ENCODE results near the gene TTI1. TPM values are rescaled to one million over a fixed set of nuclear protein-coding genes. Genes with fewer than 3 reads are reported as not detected.
A peak's percentile ranks its signal among the peaks of the same experiment; 100 is the strongest.

TTI1 gene
- total RNA-seq, 1 experiment from 2014 or later, result 37.4 TPM

DNA sequence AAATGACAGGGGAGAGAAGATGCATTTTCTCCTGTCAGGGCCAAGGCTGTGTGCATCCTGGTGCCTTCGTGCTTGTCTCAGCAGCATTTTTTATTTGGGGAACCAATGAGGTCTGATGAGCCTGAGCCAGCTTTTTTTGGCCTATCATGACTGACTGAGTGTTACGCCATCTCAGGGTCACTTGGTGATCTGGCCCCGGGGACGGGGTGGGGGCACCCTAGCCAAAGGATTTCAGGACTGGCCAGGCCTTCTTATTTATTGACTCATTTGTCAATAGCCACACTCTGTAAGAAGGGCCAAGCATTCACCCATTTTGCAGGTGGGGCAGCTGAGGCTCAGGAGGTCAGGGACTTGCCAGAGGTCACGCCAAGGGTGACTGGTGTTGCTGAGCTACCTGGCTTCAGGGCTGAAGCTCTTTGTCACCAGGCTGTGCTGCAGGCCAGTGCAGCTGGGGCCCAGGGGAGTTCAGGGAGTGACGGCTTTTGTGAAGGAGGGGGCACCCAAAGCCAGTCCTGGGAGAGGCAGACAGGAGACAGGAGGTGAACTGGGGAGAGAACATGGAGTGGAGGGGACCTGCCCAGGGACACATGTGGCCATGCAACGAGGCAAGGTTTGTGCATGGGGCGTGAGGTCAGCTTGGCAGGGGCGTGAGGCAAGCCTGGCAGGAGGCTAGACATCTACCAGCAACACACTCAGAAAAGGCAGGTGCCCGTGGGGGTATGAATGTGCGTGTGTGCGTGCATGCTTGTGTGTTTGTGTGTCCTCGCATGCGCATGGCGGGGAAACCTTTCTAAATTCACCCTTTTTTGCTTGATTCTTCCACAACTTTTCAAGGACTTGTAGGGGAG lies 99.2 kb downstream of the TTI1 start:
- Histone ChIP-seq H2BK12ac (ENCODE audit: insufficient read length, low read depth, low read length) (no peak overlapping the region), H3K4me2 (ENCODE audit: insufficient read depth, insufficient read length, low read length) (no peak overlapping the region)

More for the DNA sequence above, 99.2 kb downstream of the TTI1 start:
- Histone ChIP-seq H4K20me1 (ENCODE audit: control insufficient read depth, insufficient read depth, insufficient read length) (no peaks in the 10 kb centered on the region), H3K9ac (ENCODE audit: extremely low read depth, insufficient read length, low read length) (no peak overlapping the region), H4K8ac (replicated peaks; ENCODE audit: insufficient read length, low read depth, low read length) (no peak overlapping the region), H3K4me1 (ENCODE audit: insufficient read depth, low read length) (peaks cover 2% of the 10 kb centered on the region; the same call in 1 of the 2 replicates), H3K18ac (ENCODE audit: insufficient read length, low read depth, low read length) (no peak overlapping the region), H3K27me3 (ENCODE audit: insufficient read depth, low read length) (no peaks in the 10 kb centered on the region), H2BK15ac (ENCODE audit: low read depth, low read length) (no peak overlapping the region), H2AK5ac (ENCODE audit: insufficient read length, low read length) (no peak overlapping the region), H3K23me2 (ENCODE audit: insufficient read length, low read depth, low read length, poor library complexity, severe bottlenecking) (no peaks in the 10 kb centered on the region), H3K4ac (ENCODE audit: low read depth, low read length) (no peak overlapping the region), H2AFZ (ENCODE audit: low read length) (no peak overlapping the region), H3K14ac (ENCODE audit: insufficient read depth, low read length) (no peak overlapping the region), H3K9me3 (ENCODE audit: control insufficient read depth, low read depth, low read length) (no peaks in the 10 kb centered on the region), H3K56ac (ENCODE audit: insufficient read length, low read depth, low read length) (no peak overlapping the region), H3K27ac (ENCODE audit: insufficient read length, low read depth, low read length) (no peak overlapping the region), H2BK5ac (ENCODE audit: insufficient read length, low read length) (no peak overlapping the region), H3K79me2 (ENCODE audit: insufficient read depth, low read length) (no peaks in the 10 kb centered on the region), H2BK120ac (ENCODE audit: low read depth, low read length, poor library complexity, severe bottlenecking) (no peak overlapping the region), H4K91ac (ENCODE audit: insufficient read length, low read depth, low read length) (no peak overlapping the region), H3K79me1 (ENCODE audit: insufficient read depth, low read depth, low read length, poor library complexity, severe bottlenecking) (no peaks in the 10 kb centered on the region), H4K5ac (ENCODE audit: insufficient read length, low read depth, low read length) (no peak overlapping the region), H3K23ac (ENCODE audit: insufficient read length, low read depth, low read length) (no peak overlapping the region), H3T11ph (ENCODE audit: low read length) (no peak overlapping the region), H2BK20ac (ENCODE audit: low read depth, low read length, poor library complexity, severe bottlenecking) (no peak overlapping the region)
- no peak overlapping the region for H3K4me3 Mint-ChIP-seq
- no peaks in the 10 kb centered on the region for H3K9me3 Mint-ChIP-seq
- H3K4me1 Mint-ChIP-seq, result peaks cover 19 to 55% of the 10 kb centered on the region in 2 experiments
- peaks cover 1% of the 10 kb centered on the region for H3K27me3 Mint-ChIP-seq (ENCODE audit: low read depth)
- peak overlapping the region in 2 of 3 experiments; percentile 18 to 28; a peak in 3 of 7 replicates for H3K27ac Mint-ChIP-seq
- TF ChIP-seq, protein P1, sequence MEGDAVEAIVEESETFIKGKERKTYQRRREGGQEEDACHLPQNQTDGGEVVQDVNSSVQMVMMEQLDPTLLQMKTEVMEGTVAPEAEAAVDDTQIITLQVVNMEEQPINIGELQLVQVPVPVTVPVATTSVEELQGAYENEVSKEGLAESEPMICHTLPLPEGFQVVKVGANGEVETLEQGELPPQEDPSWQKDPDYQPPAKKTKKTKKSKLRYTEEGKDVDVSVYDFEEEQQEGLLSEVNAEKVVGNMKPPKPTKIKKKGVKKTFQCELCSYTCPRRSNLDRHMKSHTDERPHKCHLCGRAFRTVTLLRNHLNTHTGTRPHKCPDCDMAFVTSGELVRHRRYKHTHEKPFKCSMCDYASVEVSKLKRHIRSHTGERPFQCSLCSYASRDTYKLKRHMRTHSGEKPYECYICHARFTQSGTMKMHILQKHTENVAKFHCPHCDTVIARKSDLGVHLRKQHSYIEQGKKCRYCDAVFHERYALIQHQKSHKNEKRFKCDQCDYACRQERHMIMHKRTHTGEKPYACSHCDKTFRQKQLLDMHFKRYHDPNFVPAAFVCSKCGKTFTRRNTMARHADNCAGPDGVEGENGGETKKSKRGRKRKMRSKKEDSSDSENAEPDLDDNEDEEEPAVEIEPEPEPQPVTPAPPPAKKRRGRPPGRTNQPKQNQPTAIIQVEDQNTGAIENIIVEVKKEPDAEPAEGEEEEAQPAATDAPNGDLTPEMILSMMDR (conservative IDR thresholded peaks at IDR 0.05), result no peak
- no peak for DNase-seq
- no peaks in the 10 kb centered on the region for H3K36me3 Mint-ChIP-seq (ENCODE audit: insufficient read depth in 1 of 3, low read depth in 3 of 3)
- WGBS (ENCODE audit: extremely low coverage, insufficient read length, low lambda C conversion rate), result no CpG with 5 or more reads among the region's 15 CpGs

Other genes starting within 250 kb of the TTI1 start
- 2.1 and 2.2 TPM in 2 replicates for gene VSTM2L, start 130.3 kb downstream of the TTI1 start, total RNA-seq (2021)
- 33.4 and 34.3 TPM in 2 replicates for gene RPRD1B, start 290 bp upstream of the TTI1 start, total RNA-seq (2021)
- 1.1 and 1.4 TPM in 2 replicates for gene TGM2, start 131.8 kb upstream of the TTI1 start, total RNA-seq (2021)
- gene KIAA1755, start 227.3 kb upstream of the TTI1 start, total RNA-seq (2021), result 0.17 and 0.18 TPM in 2 replicates

All from H9 (cell line).